Pulmonary artery endothelial cell (primary cell): ENCODE results near the gene BAG5. TPM values are rescaled to one million over a fixed set of nuclear protein-coding genes. Genes with fewer than 3 reads are reported as not detected.

ENCODE experiments used
- DNase-seq: peaks from one replicate; pipeline ENCODE4 v3.0.0-alpha.2; 2011; ENCODE audit warnings: low read depth, low spot score
- total RNA-seq: library from RNA; depleted of rRNA; stranded (reverse); fragments of >200 nt; gene quantifications from 2 replicates; pipeline ENCODE4 v1.2.3, GENCODE V29; 2014

Gene BAG5
- total RNA-seq, 1 donor from 2014 or later: 38.4 TPM

DNA sequence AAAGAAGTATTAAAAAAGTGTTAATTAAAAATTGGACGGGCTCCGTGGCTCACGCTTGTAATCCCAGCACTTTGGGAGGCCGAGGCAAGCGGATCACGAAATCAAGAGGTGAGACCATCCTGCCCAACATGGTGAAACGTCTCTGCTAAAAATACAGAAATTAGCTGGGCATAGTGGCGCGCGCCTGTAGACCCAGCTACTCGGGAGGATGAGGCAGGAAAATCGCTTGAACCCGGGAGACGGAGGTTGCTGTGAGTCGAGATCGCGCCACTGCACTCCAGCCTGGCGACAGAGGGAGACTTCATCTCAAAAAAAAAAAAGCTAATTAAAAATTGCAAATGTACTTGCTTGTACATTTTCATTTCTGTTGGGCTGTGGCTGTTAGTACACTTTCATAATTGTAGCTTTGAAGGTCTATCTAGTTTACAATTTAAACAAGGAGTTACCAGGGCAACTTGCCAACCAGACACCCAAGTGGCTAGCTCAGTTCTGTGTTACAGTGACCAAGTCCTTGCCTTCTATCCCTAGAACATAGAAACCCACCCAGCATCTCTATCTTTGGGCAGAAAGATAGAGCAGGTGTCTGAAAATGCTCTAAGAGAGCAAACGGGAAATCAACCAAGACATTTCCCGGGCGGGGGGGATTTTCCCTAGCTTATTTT is 1.5 kb upstream of the BAG5 start:
- DNase-seq: no peak

DNA sequence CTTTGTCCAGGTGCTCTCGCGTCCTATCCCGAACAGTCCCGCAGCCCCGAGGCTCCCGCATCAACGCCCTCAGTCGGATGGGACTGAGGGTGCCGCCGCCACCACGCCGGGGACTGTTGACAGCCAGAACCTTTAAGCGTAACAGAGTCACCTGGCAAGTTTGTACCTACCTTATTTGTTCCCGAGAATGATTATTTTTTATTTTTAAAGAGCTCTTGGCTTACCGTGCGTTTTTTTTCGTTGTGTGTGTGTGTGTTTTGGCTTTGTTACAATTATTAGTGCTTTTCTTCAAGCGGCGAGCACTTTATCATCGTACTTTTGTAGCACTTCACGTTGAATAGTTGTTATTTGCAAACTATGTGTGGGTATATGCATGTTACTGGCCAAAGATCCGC is 766 bp upstream of the BAG5 start:
- DNase-seq: no peak

DNA sequence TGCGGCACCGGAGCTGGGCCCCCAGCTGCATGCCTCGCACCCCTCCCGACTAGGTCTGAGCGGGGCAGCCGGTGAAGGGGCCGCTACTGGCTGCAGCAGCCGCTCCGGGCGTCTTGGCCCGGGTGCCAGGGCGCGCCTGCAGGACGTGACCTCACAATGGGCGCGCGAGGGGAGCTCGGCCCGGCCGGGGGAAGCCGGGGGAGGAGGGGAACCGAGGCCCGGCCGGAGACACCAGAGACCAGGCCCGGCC is 353 bp downstream of the BAG5 start:
- peak; percentile 19 for DNase-seq

DNA sequence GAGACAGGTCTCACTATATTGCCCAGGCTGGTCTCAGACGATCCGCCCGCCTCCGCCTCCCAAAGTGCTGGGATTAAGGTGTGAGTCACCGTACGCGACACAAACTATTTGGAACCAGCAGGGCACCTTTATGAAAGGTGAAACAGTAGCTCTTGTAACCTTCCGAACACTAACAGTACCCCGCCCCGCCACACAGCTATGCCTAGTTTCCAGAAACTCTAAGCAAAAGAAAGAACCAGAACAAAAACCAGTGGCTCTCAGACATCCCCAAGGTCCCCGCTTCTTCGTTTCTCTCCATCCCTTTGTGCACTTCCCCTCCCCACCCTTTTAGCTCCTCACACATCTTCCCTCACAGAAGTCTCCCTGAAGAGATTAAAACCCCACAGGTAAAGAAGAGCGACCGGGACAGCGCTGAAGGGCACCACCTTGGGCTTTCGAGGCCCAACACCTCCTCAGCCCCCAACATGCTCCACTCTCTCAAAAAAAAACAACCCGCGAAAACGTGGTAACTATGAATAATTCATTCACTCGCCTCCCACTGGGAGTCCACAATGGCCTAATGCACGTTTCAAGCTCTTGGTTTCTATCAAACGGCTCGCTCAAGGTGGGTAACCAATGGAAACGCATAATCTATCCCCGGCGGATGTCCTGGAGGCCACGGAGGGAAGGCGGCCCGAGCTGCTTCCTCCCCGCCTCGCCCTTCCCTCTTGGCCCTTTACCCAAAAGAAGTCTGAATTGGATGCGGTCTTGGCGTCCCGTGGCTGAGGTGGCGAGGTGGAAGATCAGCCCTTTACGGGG is 877 bp downstream of the BAG5 start:
- DNase-seq: peak; percentile 26

DNA sequence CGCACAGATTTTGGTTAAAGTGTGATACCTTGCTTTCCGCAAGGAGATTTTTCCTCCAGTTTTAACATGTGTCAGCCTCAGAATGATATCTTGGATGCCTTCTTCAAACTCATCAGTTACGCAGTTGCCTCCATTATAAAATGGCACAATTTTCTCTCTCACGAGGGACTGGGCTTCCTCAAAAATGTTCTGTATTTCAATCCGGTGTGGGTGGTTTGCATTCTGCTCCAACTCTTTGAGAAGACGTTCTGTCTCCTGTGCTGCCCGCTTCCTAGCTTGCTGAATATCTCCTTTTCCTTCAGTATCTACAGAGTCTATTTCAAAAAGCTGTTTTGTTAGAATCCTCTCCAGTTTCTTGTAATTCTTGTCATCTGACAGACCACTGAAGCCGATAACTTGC is 1.8 kb downstream of the BAG5 start:
- DNase-seq: no peak

DNA sequence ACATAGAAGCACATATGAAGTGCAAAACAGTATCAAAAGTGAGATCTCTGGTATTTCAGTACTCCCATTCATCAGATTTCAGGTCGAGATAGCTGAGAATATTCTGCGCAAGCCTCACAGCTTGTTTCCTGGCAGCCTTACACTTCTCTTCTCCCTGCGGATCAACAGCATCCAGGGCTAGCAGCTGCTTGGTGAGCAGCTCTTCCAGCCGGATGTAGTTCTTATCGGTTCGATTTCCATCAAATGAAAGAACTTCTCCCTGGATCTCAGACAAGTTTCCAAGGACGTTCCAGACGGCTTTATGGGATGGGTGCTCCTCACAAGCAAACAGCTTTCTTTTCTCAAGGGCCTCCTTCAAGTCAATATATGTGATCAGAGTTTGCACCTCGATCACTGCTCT is 2.7 kb downstream of the BAG5 start:
- no peak for DNase-seq

DNA sequence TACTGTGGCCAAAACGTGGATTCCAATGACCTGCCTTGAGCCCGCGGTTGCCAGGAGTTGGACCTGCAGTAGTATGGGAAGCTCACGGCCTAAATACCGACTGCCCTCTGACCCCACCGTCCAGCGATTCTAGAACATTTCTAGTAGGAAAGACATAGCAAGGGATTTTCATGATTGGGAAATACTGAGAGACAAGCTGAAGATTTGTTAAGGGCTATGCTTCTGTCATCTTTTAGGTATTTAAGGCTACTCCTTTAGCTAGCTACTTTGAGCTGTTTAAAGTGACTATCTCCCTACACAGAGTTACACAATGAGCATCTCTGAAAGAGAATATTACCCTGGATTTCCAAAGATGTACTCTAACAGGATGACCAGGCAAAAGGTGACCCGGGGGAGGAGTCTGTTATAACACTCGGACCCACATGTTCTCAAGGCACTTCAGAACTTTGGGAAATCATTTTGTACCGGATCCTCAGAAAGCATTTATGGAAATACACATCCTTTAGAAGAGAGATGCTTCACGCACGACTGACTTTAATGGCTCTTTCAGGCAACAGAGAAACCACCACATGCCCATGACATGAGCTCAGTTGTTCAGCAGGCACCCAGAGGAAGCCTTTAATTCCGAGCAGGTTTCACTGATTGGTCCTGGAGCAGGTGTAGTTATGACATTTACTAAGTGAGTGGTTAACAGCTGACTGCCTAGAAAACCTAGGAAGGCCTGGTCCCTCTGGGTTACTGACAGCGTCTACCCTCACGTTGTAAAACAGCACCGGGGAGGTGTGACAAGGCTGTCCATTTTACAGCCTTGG is 4.2 kb downstream of the BAG5 start:
- DNase-seq: no peak

DNA sequence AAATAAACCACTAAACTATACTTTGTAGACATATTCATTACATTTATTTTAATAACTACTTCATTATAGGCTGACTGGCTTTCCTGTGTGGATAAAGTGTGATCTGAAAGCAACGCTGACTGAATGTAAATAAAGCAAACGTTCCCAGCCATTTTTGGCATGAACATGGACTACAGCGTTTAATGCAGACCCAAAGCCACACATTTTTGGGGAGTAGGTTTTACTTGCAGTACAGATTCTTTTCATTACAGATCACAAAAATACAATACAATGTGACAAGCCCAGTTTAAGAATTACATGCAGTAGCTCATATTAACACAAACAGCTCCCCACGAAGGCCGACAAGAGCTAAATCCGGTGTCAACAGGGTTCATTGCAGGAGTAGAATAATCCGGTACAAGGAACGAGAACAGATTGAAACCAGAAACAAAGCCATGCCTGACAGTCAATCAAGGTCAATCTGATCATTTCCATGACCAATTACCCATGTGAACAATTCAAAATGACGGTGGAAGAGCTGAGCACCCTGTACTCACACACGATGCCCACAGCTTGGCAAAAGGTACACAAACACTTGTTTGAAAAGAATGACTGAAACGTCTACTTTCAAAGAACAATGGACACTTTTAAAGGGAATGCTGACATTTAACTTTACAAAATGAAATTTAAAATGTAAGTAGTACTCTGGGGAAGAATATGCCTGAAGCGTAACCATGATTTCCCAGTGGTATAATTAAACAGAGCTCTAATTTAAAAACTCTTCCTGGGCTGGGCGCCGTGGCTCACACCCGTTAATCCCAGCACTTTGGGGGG is 5.3 kb downstream of the BAG5 start:
- DNase-seq: no peak

DNA sequence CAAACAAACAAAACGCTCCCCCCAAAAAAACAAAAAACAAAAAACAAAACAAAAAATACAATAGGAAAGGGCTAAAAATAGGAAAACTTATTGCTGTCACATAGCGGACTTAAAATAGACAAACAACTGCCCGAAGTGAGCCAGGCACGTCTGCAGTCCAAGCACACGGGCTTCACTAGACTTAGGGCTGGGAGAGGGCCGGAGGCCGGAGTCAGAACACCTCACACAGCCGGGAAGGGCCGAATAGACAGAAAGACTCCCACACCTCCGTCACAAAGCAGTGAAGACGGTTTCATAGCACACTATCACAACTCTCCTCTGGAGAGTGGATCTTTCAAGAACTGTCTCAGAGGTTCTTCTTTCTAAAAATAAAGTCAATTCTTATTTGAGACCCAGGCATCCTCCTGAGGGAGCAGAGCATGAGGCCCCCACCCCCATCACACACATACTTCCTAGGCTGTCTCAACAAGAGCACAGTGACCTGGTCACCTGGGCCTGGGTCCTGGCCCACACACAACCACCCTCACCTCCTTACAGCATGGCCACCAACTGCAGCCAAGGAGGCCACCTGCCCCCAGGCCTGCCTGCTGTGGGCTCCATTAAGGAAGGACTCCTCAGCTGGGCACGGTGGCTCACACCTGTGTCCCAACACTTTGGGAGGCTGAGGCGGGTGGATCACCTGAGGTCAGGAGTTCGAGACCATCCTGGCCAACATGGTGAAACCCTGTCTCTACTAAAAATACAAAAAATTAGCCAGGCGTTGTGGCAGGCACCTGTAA is 6.7 kb downstream of the BAG5 start:
- DNase-seq: no peak

DNA sequence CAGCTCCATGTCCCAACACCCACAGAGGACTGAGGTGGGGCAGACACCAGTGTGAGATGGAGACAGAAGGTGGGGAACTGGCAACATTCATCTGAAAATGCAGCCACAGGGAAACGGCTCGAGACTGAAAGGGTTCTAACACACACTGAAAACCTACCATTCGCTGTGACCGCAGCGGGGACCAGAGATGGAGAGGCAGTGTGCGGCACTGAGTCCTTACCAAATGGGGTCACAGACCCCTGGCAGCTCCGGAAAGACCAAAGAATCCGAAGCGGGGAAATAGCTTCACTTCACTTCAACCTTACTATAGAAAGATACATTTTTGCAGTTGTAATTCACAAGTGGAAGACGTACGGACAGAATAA is 9.6 kb downstream of the BAG5 start:
- DNase-seq: no peak

DNA sequence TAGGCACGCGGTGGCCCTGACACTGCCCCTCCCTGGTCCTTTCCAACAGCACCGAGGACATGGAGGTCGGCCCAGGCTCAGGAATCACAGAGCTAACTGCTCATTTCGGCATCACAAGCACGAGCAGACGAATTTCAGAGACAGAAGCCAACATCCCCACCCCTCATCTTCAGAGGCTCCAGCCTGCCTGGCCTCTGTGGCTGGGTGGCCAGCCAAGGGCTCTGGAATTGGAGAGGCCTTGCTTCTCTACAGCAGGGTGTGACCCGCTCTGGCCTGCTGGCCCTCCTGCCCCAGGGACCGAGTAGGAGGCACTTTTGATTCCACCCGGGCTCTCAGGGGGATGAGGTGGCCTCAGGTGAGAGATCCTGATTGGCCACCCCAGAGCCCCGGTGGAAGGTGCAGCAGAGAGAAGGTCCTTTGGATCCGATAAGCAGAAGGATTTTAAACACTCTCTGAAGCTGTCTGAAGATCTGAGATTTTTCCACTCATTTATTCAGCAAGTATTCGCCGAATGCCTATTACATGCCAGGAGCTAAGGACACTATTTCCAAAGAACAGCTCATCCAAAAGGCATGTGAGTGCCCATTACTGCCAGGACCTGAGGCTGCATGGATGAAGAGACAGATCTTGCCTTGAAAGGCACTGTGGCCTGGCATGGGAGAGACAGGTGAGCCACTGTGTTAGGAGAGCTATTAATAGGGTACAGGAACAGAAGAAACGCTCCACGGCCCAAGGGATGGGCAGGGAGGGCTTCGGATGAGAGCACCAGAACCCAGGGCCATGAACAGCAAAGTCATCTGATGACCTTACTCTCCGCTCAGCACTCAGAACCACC is 10.2 kb downstream of the BAG5 start:
- no peak for DNase-seq

DNA sequence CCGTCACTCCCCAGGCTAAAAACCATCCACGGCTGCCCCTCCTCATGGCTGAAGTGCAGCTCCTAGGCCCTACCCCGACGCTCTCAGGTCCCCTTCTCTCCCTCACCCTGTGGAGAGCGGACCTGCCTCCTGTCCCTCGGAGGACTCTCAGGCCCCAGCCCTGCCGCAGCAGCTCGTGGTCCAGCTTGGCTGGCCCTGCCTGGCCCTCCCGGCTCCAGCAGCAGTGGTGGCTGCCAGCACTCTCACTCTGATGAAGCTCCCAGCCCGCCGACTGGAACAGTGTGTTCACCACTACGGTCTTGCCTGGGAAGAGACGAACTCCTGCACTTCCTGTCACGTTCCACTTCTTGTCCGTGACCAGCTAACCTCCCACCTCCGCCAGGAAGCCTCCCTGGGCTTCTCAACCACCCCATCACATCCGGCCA is 11.1 kb downstream of the BAG5 start:
- DNase-seq: no peak

DNA sequence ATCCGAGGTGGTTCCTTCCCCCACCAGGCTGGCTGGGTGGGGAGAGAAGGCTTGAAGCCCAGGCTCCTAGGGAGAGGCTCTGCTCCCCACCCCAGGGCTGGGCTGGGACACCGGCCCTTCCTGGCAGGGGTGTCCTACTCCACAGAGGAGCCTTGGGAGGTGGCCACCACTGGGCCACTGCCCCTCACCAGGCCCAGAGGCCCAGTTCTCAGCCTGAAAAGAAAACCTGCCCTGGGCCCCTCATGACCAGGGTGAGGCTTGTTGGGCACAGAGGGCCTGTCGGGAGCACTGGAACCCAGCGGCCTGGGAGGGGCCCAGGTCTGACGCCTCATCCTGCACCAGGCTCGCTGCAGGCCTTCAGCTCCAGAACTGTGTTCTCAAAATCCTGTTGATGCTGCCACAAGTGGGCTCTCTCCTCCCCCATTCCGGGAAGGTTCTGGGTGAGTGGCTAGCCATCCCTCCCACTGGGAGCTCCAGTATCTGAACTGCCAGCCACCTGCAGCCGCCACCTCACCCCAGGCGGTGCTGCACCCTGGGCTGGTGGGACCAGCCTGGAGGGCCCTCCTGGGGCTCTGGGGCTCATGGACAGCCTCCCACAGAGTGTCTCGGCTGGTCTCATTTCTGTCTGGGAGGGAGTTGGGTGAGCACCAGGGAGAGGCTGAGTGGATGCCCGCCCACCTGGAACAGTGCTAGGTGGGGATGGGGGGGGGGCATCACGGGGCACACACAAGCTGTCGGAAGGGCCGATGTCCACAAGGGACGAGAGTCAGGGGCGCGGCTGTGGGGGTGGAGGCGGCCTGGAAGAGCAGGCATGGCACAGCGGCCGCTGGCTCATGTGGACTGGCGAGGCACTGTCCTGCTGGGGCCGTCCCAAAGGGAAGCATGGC is 11.8 kb downstream of the BAG5 start:
- no peak for DNase-seq

DNA sequence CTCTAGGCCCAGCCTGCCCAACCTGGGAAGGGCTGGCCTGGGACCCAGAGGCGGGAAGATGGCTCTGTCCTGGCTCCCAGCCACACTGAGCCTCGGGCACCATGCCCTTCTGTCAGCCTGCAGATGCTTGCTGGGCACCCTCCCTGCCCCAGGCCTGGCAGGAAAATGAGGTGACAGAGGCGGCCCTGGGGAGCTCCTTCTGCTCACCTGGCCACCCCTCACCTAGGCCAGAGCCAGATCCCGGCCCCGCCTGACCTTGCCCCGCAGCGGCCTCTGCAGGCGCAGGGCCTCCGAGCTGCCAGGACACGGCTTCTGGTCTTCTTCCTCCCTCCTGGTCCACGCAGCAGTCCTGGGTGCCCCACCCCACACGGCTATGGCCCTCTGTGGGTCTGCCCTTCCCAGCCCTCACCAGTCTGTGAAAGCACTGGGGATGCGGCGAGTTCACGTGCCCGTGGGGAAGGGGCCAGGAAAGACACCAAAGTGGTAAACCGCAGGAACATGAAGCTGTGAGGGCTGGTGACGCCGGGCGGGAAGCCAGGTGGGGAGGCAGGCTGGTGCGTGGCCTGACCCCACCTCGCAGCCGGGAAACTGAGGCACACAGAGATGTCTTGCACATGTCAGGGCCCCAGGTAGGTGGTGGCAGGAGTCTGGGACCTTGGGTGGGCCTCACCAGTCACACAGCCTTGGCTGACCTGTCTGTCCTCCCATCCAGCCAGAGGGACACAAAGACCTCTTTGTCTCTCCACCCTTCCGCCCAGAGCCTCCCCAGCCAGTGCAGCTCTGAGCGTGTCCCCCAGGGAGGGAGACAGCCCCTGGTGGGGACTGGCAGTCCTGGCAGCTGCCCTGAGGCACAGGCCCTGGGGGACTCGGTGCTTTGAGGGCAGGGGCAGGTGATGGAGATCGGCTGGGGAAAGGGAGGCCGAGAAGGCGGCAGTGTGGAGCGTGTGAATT is 12.8 kb downstream of the BAG5 start:
- DNase-seq: no peak

DNA sequence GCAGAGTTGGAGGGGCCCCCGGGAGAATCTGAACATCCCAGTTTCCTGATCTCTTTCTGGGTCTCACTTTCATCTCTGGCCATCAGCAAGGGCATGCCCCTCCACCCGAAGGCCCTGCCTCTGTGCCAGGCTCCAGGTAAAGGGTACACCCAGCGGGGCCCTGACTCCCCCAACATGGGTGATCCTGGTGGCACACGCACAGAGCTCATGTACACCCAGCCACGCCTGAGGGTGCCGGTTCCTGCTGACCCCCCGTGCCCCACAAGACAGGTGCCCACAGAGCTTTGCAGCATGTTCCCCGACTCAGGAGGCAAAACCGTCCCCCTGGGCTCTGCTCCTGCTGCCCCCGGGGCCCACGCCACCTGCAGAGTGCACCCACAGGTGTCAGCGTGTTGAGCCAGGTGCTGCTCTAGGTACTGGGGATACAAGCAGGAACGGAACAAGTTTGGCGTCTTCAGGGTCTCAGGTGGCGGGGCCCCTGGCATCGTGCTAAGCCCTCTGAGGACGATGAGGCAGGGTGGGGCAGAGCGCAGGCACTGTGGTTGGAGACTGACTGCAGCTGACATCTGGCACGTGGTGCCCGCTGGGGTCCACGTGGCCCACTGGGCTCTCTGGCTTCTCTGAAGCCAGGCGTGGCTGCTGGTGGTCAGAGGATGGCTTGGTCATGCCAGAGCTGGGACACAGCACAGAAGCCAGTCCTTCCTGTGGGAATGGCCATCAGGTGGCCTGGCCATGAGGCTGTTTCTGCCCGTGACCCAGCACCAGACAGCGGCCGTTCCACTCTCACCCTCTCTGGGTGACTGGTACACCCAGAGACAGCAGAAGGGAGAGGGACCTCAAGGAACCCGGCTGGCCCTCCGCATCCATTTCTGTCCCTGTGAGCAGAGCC is 13.8 kb downstream of the BAG5 start:
- DNase-seq: no peak

DNA sequence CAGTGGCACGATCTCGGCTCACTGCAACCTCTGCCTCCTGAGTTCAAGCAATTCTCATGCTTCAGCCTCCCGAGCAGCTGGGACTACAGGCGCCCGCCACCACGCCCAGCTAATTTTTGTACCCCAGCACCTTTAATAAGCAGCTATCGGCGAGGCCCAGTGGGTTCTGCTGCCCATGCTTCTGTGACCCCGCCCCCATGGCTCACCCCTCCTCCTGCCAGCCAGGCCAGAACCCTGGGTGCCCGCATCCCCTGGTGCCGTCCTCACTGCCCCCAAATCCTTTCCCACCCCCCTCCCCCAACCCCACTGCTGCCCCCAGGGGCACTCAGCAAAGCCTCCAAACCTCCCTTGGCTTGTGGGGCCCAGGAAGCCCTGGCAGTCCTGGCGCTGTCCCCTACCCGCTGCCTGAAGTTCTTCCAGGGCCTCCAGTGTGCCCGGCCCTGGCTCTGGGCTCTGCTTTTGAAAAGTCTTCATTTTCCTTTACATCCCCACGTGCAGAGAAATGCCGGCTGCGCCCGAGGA is 14.5 kb downstream of the BAG5 start:
- no peak for DNase-seq

DNA sequence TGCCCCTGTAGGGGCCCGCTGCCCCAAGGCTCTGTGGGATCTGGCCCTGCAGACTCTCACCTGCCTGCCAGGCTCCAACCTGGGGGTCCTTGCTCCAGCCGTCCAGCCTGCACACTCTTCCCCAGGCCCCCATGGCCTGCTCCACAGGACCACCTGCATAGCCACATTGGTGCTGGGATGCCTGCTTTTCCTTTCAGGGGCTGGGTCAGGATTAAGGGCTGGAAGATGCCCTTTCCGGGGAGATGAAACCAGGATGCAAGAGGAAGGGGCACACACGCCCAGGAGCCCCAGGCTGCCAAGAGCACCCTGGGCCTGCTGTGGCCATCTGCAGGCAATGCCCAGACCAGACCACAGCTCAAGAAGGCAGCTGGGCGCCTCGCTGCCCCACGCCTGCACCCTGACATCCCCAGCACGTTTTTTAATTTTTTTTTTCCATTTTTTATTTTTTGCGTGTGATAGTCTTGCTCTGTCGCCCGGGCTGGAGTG is 15.0 kb downstream of the BAG5 start:
- DNase-seq: no peak
